ENCODE results near the gene CUL4A. TPM values are rescaled to one million over a fixed set of nuclear protein-coding genes. Genes with fewer than 3 reads are reported as not detected.

The CUL4A gene
- total and polyA plus RNA-seq, 9 of the 15 experiments (the other 6 are each of a cell fraction or from before 2014, with no cell fraction given), result 21.1 to 92.0 (median 63.2) TPM

GRCh38 chr13:113207460-113207859 is 2.0 kb upstream of the CUL4A start:
- 4% methylated on average over 3 of the region's 3 CpGs for WGBS (ENCODE audit: insufficient coverage, low coverage, missing lambda C conversion rate)
- Histone ChIP-seq H3K4me2 (ENCODE audit: insufficient read depth, low read length) (peak overlapping the region; percentile 98), H3K4me3 (peak overlapping the region; percentile 95), H3K9me3 (replicated peaks; ENCODE audit: control insufficient read depth, insufficient read depth, low read depth, low read length) (no peaks in the 10 kb centered on the region), H3K27me3 (ENCODE audit: control insufficient read depth in 2 of 2, insufficient read depth in 2 of 2, low read length in 2 of 2) (no peaks in the 10 kb centered on the region), H2AFZ (ENCODE audit: low read depth, low read length) (no peak overlapping the region), H3K27ac (ENCODE audit: extremely low read depth, low read depth, low read length) (peak overlapping the region; percentile 98), H3K9me1 (ENCODE audit: control insufficient read depth, insufficient read depth, low read length) (peaks cover 5% of the 10 kb centered on the region), H3K4me1 (replicated peaks in 1 of 2; ENCODE audit: control insufficient read depth in 2 of 2, insufficient read depth in 2 of 2, low read length in 2 of 2) (peaks cover 21 to 30% of the 10 kb centered on the region in 2 experiments; a peak in 4 of 5 replicates), H4K20me1 (replicated peaks; ENCODE audit: control insufficient read depth, insufficient read depth, low read length) (peaks cover 12% of the 10 kb centered on the region; the same call in 1 of the 2 replicates), H3K36me3 (ENCODE audit: control insufficient read depth, insufficient read depth, low read length) (peaks cover 67% of the 10 kb centered on the region), H3K9ac (ENCODE audit: insufficient read depth in 1 of 2, low read depth in 2 of 2, low read length in 2 of 2) (peak overlapping the region; percentile 98 to 99; a peak in 3 of 4 replicates), H3K79me2 (ENCODE audit: control insufficient read depth, insufficient read depth, low read length) (peaks cover 97% of the 10 kb centered on the region)
- CTCF ChIA-PET (ENCODE audit: low intra/inter-chr PET ratio), result no interaction called here
- no TSS peak for BruUV-seq (replicated peaks)
- no peak for TF ChIP-seq ESRRA (IDR thresholded peaks at IDR 0.05; ENCODE audit: borderline replicate concordance, low read depth)
- TF ChIP-seq ZBTB40 (IDR thresholded peaks at IDR 0.05), result peak; percentile 53
- TF ChIP-seq ZBTB40 (CRISPR knock-in tag; IDR thresholded peaks at IDR 0.05), result no peak
- peak; percentile 17; the same call in 1 of the 2 replicates for TF ChIP-seq REST (IDR thresholded peaks at IDR 0.05; ENCODE audit: borderline replicate concordance)
- no peak for TF ChIP-seq REST (CRISPR knock-in tag; IDR thresholded peaks at IDR 0.05; ENCODE audit: low read depth)
- no peak for ATAC-seq
- intact Hi-C loops (cut with micrococcal nuclease) (loop anchor here (10.0 kb wide), 1 partner anchor 187 kb away; no protein-coding TSS in a partner anchor), in situ Hi-C loops (cut with MboI) (no loop called here)
- DNase-seq (ENCODE audit: extremely low read depth in 1 of 4, low spot score in 3 of 4), result no peak
- POLR2A ChIA-PET, result interaction anchor here (0.7 to 1.1 kb wide), 2 partner anchors 126 to 175 kb away, joined by 3 read pairs; no protein-coding TSS in a partner anchor
- no peak for FAIRE-seq

Data from K562 (cell line).